Common myeloid progenitor, CD34-positive (primary cell): Measurements from ENCODE around the gene CD79A.

Experiments used
- CTCF ChIA-PET: fragments of 350-600 bp; sonication (Branson Sonifier 250); formaldehyde crosslinking; loops from one replicate; lab custom pipeline; 2021; ENCODE audit warnings: antibody characterized with exemption; lab: Charles Lee
- POLR2A ChIA-PET: fragments of 350-600 bp; sonication (Branson Sonifier 250); formaldehyde crosslinking; loops from one replicate; lab custom pipeline; 2021; ENCODE audit warnings: antibody characterized with exemption; lab: Charles Lee
- DNase-seq, 3 donors: peaks; one replicate each; pipeline versions ENCODE4 v3.0.0 to v3.0.0-alpha.2; 2013
- H3K27ac ChIP-seq, 2 experiments: 1 replicate in 1 of 2; 2 replicates in 1 of 2; pipeline ENCODE4 v1.7.0; 2013; ENCODE audit warnings: inconsistent platforms in 2 of 2, low read length in 2 of 2, mild to moderate bottlenecking in 2 of 2, low read depth in 1 of 2, moderate library complexity in 1 of 2; ENCODE audit not compliant: severe bottlenecking in 2 of 2, insufficient read depth in 1 of 2, poor library complexity in 1 of 2
- H3K27me3 ChIP-seq, 5 experiments: replicated peaks in 2 of 5; 1 replicate in 3 of 5; 2 replicates in 2 of 5; pipeline versions ENCODE4 v1.6.1 to v1.7.0; 2013; ENCODE audit warnings: low read length in 4 of 5, mild to moderate bottlenecking in 2 of 5, moderate library complexity in 2 of 5, inconsistent platforms in 1 of 5; ENCODE audit not compliant: insufficient read depth in 5 of 5, control insufficient read depth in 4 of 5
- H3K36me3 ChIP-seq, 4 experiments: 1 replicate in 2 of 4; 2 replicates in 2 of 4; pipeline versions ENCODE4 v1.6.1 to v1.7.0; 2013; ENCODE audit warnings: low read length in 3 of 4, control low read depth in 1 of 4, mild to moderate bottlenecking in 1 of 4; ENCODE audit not compliant: control insufficient read depth in 4 of 4, insufficient read depth in 4 of 4
- H3K4me1 ChIP-seq, 4 experiments: 1 replicate in 3 of 4; 2 replicates in 1 of 4; pipeline versions ENCODE4 v1.6.1 to v1.7.1; 2013; ENCODE audit warnings: low read length in 3 of 4, mild to moderate bottlenecking in 3 of 4, control low read depth in 1 of 4, inconsistent platforms in 1 of 4, moderate library complexity in 1 of 4; ENCODE audit not compliant: control insufficient read depth in 4 of 4, insufficient read depth in 4 of 4; ENCODE audit errors: control extremely low read depth in 1 of 4
- H3K4me3 ChIP-seq, 7 experiments: 1 replicate in 4 of 7; 2 replicates in 3 of 7; pipeline versions ENCODE4 v1.5.1 to v1.7.0; 2013; ENCODE audit warnings: mild to moderate bottlenecking in 7 of 7, low read length in 6 of 7, moderate library complexity in 6 of 7, inconsistent platforms in 2 of 7, low read depth in 2 of 7, control low read depth in 1 of 7; ENCODE audit not compliant: insufficient read depth in 4 of 7, control insufficient read depth in 1 of 7; ENCODE audit errors: extremely low read depth in 1 of 7
- H3K9me3 ChIP-seq, 5 experiments: 1 replicate in 4 of 5; 2 replicates in 1 of 5; pipeline versions ENCODE4 v1.6.1 to v1.7.1; 2013; ENCODE audit warnings: low read length in 4 of 5, mild to moderate bottlenecking in 2 of 5, inconsistent platforms in 1 of 5, low read depth in 1 of 5, moderate library complexity in 1 of 5; ENCODE audit not compliant: control insufficient read depth in 4 of 5, insufficient read depth in 2 of 5; ENCODE audit errors: control extremely low read depth in 1 of 5
- WGBS: methylation state at CpG from one replicate; pipeline ENCODE4 v1.1.5; 2013; ENCODE audit not compliant: insufficient coverage; 5-methylcytosine and 5-hydroxymethylcytosine counted together

Gene CD79A

GRCh38 chr19:41889896-41890295 lies 12.8 kb downstream of the CD79A start:
- Histone ChIP-seq H3K27me3 (no peaks in the 10 kb centered on the region), H3K27ac (peak overlapping the region in 1 of 2 experiments; percentile 45), H3K4me1 (peaks cover 14 to 74% (median 68%) of the 10 kb centered on the region in 4 experiments), H3K36me3 (peaks cover 0 to 51% (median 25%) of the 10 kb centered on the region in 4 experiments), H3K4me3 (no peak overlapping the region), H3K9me3 (no peaks in the 10 kb centered on the region)
- WGBS, result 97% methylated on average over 5 of the region's 8 CpGs
- POLR2A ChIA-PET, result interaction anchor here (0.6 kb wide), 1 partner anchor 40 kb away, joined by 3 read pairs; no protein-coding TSS in a partner anchor
- DNase-seq, result no peak
- CTCF ChIA-PET, result interaction anchor here (0.9 to 7.4 kb wide), 4 partner anchors 7 to 27 kb away, joined by 3 to 82 read pairs (median 4); partner anchors contain the start of genes ARHGEF1 and CD79A

- peaks cover 4 to 60% (median 34%) of the 10 kb centered on the region in 4 experiments for H3K36me3 ChIP-seq
- CTCF ChIA-PET, result interaction anchor here (1.0 to 7.4 kb wide), 6 partner anchors 8 to 68 kb away, joined by 3 to 82 read pairs (median 4); partner anchors contain the start of genes ARHGEF1, CD79A and RABAC1
Observed at GRCh38 chr19:41890936-41891335, 13.9 kb downstream of the CD79A start.

GRCh38 chr19:41892173-41892902 lies 15.3 kb downstream of the CD79A start:
- Histone ChIP-seq H3K4me3 (peak overlapping the region in 1 of 7 experiments; percentile 20), H3K9me3 (no peaks in the 10 kb centered on the region), H3K4me1 (peaks cover 2 to 51% (median 44%) of the 10 kb centered on the region in 4 experiments), H3K36me3 (peaks cover 4 to 66% (median 43%) of the 10 kb centered on the region in 4 experiments), H3K27ac (peak overlapping the region; percentile 15 to 47), H3K27me3 (no peaks in the 10 kb centered on the region)
- ChIA-PET CTCF (interaction anchor here (1.0 to 7.4 kb wide), 3 partner anchors 10 to 17 kb away, joined by 3 to 82 read pairs (median 8); partner anchors contain the start of gene CD79A), POLR2A (interaction anchor here (1.1 kb wide), 1 partner anchor 20 kb away, joined by 5 read pairs; no protein-coding TSS in a partner anchor)
- WGBS, result 97% methylated on average over 25 of the region's 34 CpGs
- no peak for DNase-seq

More at GRCh38 chr19:41890936-41891335, 13.9 kb downstream of the CD79A start:
- Histone ChIP-seq H3K4me1 (peaks cover 8 to 65% (median 58%) of the 10 kb centered on the region in 4 experiments), H3K9me3 (no peaks in the 10 kb centered on the region), H3K27ac (no peak overlapping the region), H3K27me3 (no peaks in the 10 kb centered on the region), H3K4me3 (no peak overlapping the region)
- POLR2A ChIA-PET, result interaction anchor here (1.1 kb wide), 1 partner anchor 18 kb away, joined by 5 read pairs; no protein-coding TSS in a partner anchor
- whole genome bisulfite sequencing, result 95% methylated on average over 2 of the region's 4 CpGs
- no peak for DNase-seq

GRCh38 chr19:41893899-41894298 lies 16.8 kb downstream of the CD79A start:
- Histone ChIP-seq H3K4me3 (no peak overlapping the region), H3K4me1 (peaks cover 2 to 35% (median 28%) of the 10 kb centered on the region in 4 experiments), H3K9me3 (no peaks in the 10 kb centered on the region), H3K27ac (no peak overlapping the region), H3K36me3 (peaks cover 6 to 71% (median 55%) of the 10 kb centered on the region in 4 experiments), H3K27me3 (no peaks in the 10 kb centered on the region)
- peak in 1 of 3 donors; percentile 49 for DNase-seq
- POLR2A ChIA-PET, result no interaction called here
- CTCF ChIA-PET, result no interaction called here
- 95% methylated on average over 4 of the region's 6 CpGs for WGBS

GRCh38 chr19:41894350-41894749 lies 17.3 kb downstream of the CD79A start:
- ChIA-PET CTCF (no interaction called here), POLR2A (no interaction called here)
- no peaks in the 10 kb centered on the region for H3K9me3 ChIP-seq
- H3K27ac ChIP-seq, result no peak overlapping the region
- DNase-seq, result no peak
- H3K27me3 ChIP-seq, result no peaks in the 10 kb centered on the region
- H3K4me3 ChIP-seq, result no peak overlapping the region
- WGBS, result 97% methylated on average over 9 of the region's 14 CpGs
- H3K4me1 ChIP-seq, result peaks cover 2 to 31% (median 24%) of the 10 kb centered on the region in 4 experiments
- H3K36me3 ChIP-seq, result peaks cover 6 to 74% (median 53%) of the 10 kb centered on the region in 4 experiments

- 94% methylated on average over 10 of the region's 19 CpGs for WGBS
- Histone ChIP-seq H3K9me3 (no peaks in the 10 kb centered on the region), H3K4me3 (no peak overlapping the region)
Observed at GRCh38 chr19:41895745-41896580, 18.9 kb downstream of the CD79A start.

More at GRCh38 chr19:41895745-41896580, 18.9 kb downstream of the CD79A start:
- ChIA-PET POLR2A (no interaction called here), CTCF (interaction anchor here (1.3 kb wide), 1 partner anchor 14 kb away, joined by 3 read pairs; no protein-coding TSS in a partner anchor)
- peaks cover 6 to 77% (median 60%) of the 10 kb centered on the region in 4 experiments for H3K36me3 ChIP-seq
- H3K4me1 ChIP-seq, result peaks cover 2 to 20% (median 16%) of the 10 kb centered on the region in 4 experiments
- no peaks in the 10 kb centered on the region for H3K27me3 ChIP-seq
- peak overlapping the region in 1 of 2 experiments; percentile 14 for H3K27ac ChIP-seq
- peak in 2 of 3 donors; percentile 36 to 40 for DNase-seq
